IPS-15b (cell line): Measurements from ENCODE around the gene FGGY.
"Not testable (repeated sequence)": the region's sequence is repeated elsewhere in the genome, so short reads cannot be mapped to it uniquely, and the experiment has no call there.

Experiments used
- H3K27me3 ChIP-seq: one replicate; pipeline ENCODE4 v1.6.1; 2013; ENCODE audit warnings: low read length; ENCODE audit not compliant: control insufficient read depth, insufficient read depth
- H3K36me3 ChIP-seq: one replicate; pipeline ENCODE4 v1.6.1; 2013; ENCODE audit warnings: low read length; ENCODE audit not compliant: control insufficient read depth, insufficient read depth
- H3K4me1 ChIP-seq: one replicate; pipeline ENCODE4 v1.6.1; 2013; ENCODE audit warnings: mild to moderate bottlenecking, low read length; ENCODE audit not compliant: control insufficient read depth, insufficient read depth
- H3K4me3 ChIP-seq: one replicate; pipeline ENCODE4 v1.5.1; 2013; ENCODE audit warnings: low read depth, low read length
- H3K9ac ChIP-seq: one replicate; pipeline ENCODE4 v1.6.1; 2013; ENCODE audit warnings: low read depth, mild to moderate bottlenecking, low read length
- H3K9me3 ChIP-seq: one replicate; pipeline ENCODE4 v1.6.1; 2013; ENCODE audit warnings: mild to moderate bottlenecking, low read length; ENCODE audit not compliant: control insufficient read depth, insufficient read depth

FGGY gene

GRCh38 chr1:59290193-59290949 lies 6.5 kb upstream of the FGGY start:
- no peak overlapping the region for H3K9ac ChIP-seq
- no peaks in the 10 kb centered on the region for H3K4me1 ChIP-seq
- no peaks in the 10 kb centered on the region for H3K36me3 ChIP-seq
- no peaks in the 10 kb centered on the region for H3K9me3 ChIP-seq
- H3K4me3 ChIP-seq = no peak overlapping the region
- H3K27me3 ChIP-seq = peaks cover 4% of the 10 kb centered on the region

DNA sequence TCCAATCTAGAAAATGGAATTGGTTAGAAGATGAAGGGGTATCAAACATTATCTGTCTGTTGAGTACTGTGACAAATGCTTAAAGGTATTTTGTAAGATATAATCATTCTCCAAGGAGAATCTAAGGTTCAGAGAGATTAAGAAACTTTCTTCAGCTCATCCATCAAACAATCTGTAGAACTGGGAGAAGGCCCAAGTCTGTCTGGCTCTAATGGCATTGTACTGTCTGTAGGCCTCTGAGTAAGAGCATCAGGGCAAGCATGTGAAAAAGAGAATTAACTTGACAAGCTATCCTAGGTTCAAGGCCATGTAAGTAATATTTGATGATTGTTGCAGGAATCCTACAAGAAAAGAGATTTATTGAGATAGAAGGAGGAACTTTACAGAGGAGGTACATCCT lies 5.3 kb upstream of the FGGY start:
- H3K4me3 ChIP-seq = no peak overlapping the region
- H3K27me3 ChIP-seq = peaks cover 11% of the 10 kb centered on the region
- no peaks in the 10 kb centered on the region for H3K36me3 ChIP-seq
- H3K4me1 ChIP-seq = no peaks in the 10 kb centered on the region
- no peaks in the 10 kb centered on the region for H3K9me3 ChIP-seq
- no peak overlapping the region for H3K9ac ChIP-seq

GRCh38 chr1:59292562-59292961 lies 4.3 kb upstream of the FGGY start:
- H3K36me3 ChIP-seq = no peaks in the 10 kb centered on the region
- peaks cover 11% of the 10 kb centered on the region for H3K27me3 ChIP-seq
- no peak overlapping the region for H3K4me3 ChIP-seq
- no peaks in the 10 kb centered on the region for H3K9me3 ChIP-seq
- H3K4me1 ChIP-seq = no peaks in the 10 kb centered on the region
- H3K9ac ChIP-seq = no peak overlapping the region

DNA sequence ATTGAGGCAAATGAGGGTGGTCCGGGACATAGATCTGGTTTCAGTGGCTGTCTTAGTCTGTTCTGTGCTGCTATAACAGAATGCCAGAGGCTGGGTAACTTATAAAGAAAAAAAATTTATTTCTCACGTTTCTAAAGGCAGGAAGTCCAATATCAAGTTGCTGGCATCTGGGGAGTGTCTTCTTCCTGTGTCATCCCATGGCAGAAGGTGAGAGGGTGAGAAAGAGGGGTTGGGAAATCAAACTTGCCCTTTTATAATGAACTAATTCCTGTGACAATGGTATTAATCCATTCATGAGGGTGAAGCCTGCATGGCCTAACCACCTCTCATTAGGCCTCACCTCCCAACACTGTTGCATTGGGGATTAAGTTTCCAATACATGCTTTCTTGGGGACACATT lies 3.7 kb upstream of the FGGY start:
- Histone ChIP-seq H3K36me3 (no peaks in the 10 kb centered on the region), H3K4me1 (peaks cover 4% of the 10 kb centered on the region), H3K4me3 (no peak overlapping the region), H3K9ac (no peak overlapping the region), H3K27me3 (peaks cover 11% of the 10 kb centered on the region), H3K9me3 (no peaks in the 10 kb centered on the region)

GRCh38 chr1:59293849-59294248 lies 3.0 kb upstream of the FGGY start:
- Histone ChIP-seq H3K9me3 (no peaks in the 10 kb centered on the region), H3K4me1 (peaks cover 4% of the 10 kb centered on the region), H3K4me3 (no peak overlapping the region)

DNA sequence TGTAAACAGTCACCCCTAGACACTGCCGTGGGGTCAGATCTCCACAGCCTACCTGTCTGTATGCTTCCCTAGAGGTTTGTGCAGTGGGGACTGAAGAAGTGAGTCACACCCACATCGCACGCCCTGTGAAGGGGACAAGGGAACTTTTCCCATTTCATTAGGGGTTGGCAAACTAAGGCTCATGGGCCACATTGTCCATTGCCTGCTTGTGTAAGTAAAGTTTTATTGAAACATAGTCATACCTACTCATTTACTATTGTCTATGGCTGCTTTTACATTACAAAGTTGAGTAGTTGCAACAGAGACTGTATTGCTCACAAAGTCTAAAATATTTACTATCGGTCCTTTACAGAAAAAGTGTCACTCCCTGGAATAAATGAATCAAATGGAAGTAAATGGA lies 2.5 kb upstream of the FGGY start:
- Histone ChIP-seq H3K9ac (no peak overlapping the region), H3K27me3 (peaks cover 11% of the 10 kb centered on the region), H3K4me1 (peaks cover 4% of the 10 kb centered on the region), H3K36me3 (no peaks in the 10 kb centered on the region), H3K4me3 (no peak overlapping the region), H3K9me3 (no peaks in the 10 kb centered on the region)

More at GRCh38 chr1:59293849-59294248, 3.0 kb upstream of the FGGY start:
- H3K36me3 ChIP-seq = no peaks in the 10 kb centered on the region
- H3K27me3 ChIP-seq = peaks cover 11% of the 10 kb centered on the region
- no peak overlapping the region for H3K9ac ChIP-seq

DNA sequence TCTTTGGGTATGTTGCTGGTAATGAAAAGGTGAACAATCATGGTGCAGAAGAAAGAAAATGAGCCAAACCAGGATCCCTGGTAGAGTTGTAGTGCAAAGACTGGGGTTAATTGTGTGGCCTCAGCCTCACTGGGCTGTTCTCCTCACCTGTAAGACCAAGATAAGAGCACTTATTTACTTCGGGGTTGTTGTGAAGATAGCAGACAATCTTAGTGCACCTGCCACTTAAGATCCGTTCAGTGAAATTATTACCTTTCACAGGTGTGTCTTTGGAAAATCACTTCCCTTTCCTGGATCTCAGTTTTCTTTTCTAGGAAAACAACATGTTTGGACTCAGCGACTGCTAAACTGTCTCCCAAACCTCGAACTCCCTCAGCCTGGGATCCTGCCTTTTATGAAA lies 1.3 kb upstream of the FGGY start:
- no peaks in the 10 kb centered on the region for H3K9me3 ChIP-seq
- H3K9ac ChIP-seq = peak overlapping the region; percentile 67
- H3K36me3 ChIP-seq = no peaks in the 10 kb centered on the region
- H3K4me3 ChIP-seq = peak overlapping the region; percentile 74
- peaks cover 4% of the 10 kb centered on the region for H3K4me1 ChIP-seq
- H3K27me3 ChIP-seq = peaks cover 11% of the 10 kb centered on the region

GRCh38 chr1:59298026-59298583 lies 1.2 kb downstream of the FGGY start:
- Histone ChIP-seq H3K27me3 (peaks cover 11% of the 10 kb centered on the region), H3K9ac (no peak overlapping the region), H3K4me3 (no peak overlapping the region), H3K9me3 (no peaks in the 10 kb centered on the region), H3K4me1 (peaks cover 4% of the 10 kb centered on the region), H3K36me3 (no peaks in the 10 kb centered on the region)

DNA sequence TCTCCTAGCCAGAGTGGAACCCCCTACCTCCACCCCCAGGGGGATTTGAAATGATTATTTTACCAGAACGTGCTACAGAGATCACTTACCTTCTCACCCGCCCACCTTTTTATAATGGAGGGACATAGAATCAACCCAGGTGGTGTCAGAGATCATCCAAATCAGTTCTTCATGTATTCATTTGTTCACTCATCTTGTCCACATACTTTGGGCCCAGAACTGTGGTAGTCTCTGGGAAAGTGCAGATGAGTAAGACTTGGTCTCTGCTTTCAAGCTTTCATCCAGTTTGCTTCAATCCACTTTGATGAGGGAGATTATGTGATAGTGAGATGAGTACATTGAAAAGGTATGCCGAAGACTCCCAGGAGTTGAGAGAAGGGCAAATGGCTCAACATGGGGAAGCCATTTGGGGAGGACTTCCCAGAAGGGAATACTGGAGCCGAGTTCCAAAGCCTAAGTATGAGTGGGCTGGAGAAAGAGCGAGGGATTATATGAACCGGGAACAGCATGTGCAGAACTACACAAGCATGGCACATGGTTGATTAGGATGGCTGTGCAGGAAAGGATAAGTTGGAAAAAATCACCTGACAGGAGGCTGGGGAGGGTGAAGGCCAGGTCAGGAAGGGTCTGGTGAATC lies 1.9 kb downstream of the FGGY start:
- Histone ChIP-seq H3K4me3 (no peak overlapping the region), H3K27me3 (peaks cover 11% of the 10 kb centered on the region), H3K9ac (no peak overlapping the region), H3K4me1 (peaks cover 4% of the 10 kb centered on the region), H3K9me3 (no peaks in the 10 kb centered on the region), H3K36me3 (no peaks in the 10 kb centered on the region)

GRCh38 chr1:59299670-59300069 lies 2.8 kb downstream of the FGGY start:
- H3K9ac ChIP-seq = not testable (repeated sequence)

DNA sequence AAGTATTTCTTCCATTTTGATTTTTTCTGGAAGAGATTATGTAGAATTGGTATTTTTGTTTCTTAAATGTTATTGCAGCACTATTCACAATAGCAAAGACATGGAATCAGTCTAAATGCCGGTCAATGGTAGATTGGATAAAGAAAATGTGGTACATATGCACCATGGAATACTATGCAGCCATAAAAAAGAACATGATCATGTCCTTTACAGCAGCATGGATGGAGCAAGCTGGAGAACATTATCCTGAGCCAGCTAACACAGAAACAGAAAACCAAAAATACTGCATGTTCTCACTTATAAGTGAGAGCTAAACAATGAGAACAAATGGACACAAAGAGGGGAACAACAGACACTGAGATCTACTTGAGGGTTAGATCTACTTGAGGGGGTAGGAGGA lies 5.4 kb downstream of the FGGY start:
- no peaks in the 10 kb centered on the region for H3K36me3 ChIP-seq
- H3K9ac ChIP-seq = no peak overlapping the region
- H3K4me3 ChIP-seq = no peak overlapping the region
- no peaks in the 10 kb centered on the region for H3K9me3 ChIP-seq
- H3K4me1 ChIP-seq = peaks cover 4% of the 10 kb centered on the region
- H3K27me3 ChIP-seq = no peaks in the 10 kb centered on the region

More at GRCh38 chr1:59299670-59300069, 2.8 kb downstream of the FGGY start:
- H3K27me3 ChIP-seq = peaks cover 11% of the 10 kb centered on the region
- H3K4me3 ChIP-seq, H3K9me3 ChIP-seq, H3K4me1 ChIP-seq, H3K36me3 ChIP-seq: not testable (repeated sequence)

DNA sequence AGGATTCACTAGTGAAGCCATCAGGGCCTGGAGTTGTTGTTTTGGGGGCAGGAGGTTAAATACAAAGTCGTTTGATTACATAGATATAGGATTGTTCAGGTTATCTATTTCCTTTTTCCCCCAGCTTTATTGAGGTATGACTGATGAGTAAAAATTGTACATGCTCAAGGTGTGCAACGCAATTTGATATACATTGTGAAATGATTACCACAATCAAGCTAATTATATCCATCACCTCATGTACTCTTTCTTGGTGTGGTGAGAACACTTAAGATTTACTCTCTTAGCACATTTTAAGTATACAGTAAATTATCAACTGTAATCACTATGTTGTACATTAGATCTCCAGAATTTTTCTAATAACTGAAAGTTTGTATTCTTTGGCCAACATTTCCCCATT lies 6.0 kb downstream of the FGGY start:
- H3K9me3 ChIP-seq = no peaks in the 10 kb centered on the region
- H3K4me3 ChIP-seq = no peak overlapping the region
- no peaks in the 10 kb centered on the region for H3K27me3 ChIP-seq
- no peak overlapping the region for H3K9ac ChIP-seq
- H3K4me1 ChIP-seq = peaks cover 2% of the 10 kb centered on the region
- no peaks in the 10 kb centered on the region for H3K36me3 ChIP-seq
